Superior temporal gyrus (tissue), 1 donor: ENCODE measurements around the gene GAB2.
"Not testable (repeated sequence)": the region's sequence is repeated elsewhere in the genome, so short reads cannot be mapped to it uniquely, and the experiment has no call there.

Experiments
- DNase-seq: peaks from one replicate; pipeline ENCODE4 v3.0.0-alpha.2; 2016; ENCODE audit errors: extremely low spot score

The GAB2 gene, protein sequence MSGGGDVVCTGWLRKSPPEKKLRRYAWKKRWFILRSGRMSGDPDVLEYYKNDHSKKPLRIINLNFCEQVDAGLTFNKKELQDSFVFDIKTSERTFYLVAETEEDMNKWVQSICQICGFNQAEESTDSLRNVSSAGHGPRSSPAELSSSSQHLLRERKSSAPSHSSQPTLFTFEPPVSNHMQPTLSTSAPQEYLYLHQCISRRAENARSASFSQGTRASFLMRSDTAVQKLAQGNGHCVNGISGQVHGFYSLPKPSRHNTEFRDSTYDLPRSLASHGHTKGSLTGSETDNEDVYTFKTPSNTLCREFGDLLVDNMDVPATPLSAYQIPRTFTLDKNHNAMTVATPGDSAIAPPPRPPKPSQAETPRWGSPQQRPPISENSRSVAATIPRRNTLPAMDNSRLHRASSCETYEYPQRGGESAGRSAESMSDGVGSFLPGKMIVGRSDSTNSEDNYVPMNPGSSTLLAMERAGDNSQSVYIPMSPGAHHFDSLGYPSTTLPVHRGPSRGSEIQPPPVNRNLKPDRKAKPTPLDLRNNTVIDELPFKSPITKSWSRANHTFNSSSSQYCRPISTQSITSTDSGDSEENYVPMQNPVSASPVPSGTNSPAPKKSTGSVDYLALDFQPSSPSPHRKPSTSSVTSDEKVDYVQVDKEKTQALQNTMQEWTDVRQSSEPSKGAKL

DNA sequence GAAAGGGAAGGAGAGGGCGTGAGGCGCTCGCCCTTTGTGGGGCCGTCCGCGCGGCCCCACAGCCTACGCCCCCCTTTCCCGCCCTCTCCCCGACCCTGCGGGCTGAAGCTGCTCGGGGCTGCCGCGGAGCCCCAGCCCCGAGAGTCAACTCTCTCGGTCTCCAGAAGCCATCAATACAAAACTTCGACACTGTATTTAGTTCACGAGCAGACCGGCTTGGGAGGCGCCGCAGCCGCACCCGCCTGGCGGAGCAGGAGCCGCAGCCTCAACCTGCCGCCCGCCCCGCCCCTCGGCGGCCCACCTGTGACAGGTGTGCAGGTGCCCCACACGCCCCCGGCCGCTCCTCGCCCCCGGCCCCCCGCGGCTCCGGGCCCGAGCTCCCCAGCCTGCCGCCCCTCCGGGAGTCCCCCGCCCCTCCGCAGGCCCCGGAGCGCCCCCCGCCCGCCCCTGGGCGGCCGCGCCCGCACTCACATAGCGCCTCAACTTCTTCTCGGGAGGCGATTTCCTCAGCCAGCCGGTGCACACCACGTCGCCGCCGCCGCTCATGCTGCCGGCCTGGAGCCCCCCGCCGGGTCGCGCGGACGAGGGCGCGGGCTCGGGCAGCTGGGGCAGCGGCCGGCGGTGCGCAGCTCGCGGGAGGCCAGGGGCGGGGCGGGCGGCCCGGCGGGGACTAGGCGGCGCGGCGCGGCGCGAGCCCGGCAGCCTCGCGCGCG lies at the start of gene GAB2:
Gene GAB2 (minus strand): TSS at position 646 of the 713 bp plus-strand sequence. CDS start 100 bp downstream, at position 546.
- DNase-seq = no peak

GRCh38 chr11:78467370-78467769 lies 49.8 kb upstream of the GAB2 start:
- no peak for DNase-seq

GRCh38 chr11:78465169-78465942 lies 47.7 kb upstream of the GAB2 start:
- DNase-seq = no peak

- DNase-seq = not testable (repeated sequence)
These were observed 47.2 kb upstream of the GAB2 start for GRCh38 chr11:78464787-78465168.

GRCh38 chr11:78460471-78460870 lies 42.9 kb upstream of the GAB2 start:
- DNase-seq = no peak

DNA sequence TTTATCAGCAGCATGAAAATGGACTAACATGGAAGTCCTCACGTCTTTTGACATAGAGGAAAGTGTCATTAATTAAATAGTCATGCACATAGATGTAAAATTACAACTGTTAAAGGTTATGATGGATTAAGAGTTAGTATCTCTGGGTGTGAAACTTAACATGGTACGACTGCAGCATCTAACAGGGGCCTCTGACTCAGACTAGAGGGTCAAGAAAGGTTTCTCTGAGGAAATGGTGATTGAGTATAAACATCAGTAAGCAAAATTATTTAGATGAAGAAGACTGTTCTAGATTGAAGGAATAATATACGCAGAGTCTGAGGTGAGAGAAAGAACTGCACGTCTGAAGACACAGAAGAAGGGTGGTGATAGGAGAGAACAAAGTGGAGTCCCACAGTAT lies 42.1 kb upstream of the GAB2 start:
- DNase-seq = no peak

- no peak for DNase-seq
These were observed 39.8 kb upstream of the GAB2 start for GRCh38 chr11:78457448-78457847.

DNA sequence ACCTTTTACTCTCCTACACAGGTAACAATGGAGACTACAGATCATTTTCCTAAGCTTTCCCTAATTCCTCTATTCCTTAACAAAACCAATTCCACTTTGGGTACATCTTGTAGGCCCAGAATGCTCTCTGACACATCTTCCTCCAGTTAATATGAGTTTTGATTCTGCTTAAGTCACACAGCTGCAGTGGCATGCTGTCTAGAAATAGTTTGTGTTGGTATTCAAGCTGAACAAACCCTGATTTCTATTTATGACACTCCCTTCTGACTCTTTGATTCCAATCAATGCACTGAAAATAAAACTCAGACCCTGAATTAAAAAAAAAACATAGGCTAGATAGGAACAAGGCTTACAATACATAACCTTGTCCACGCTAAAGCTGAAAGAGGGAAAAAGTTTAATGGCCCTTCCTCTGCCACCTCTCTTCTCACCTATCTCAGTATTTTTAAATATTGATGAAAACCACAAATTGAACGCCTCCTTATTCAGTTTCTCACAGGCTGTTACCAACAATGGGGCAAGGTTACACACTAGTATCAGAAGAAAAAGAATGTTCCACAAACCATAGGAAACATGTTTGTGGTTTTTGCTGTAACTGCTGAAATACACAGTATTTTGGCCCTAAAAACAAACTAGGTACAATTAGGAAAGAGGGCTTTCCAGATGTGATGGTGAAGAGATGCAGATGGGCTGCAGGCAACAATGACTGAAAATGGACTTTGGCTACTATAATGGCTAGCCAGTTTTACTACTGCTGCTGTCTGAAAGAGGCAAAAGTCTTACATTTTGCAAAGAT lies 35.7 kb upstream of the GAB2 start:
- no peak for DNase-seq

DNA sequence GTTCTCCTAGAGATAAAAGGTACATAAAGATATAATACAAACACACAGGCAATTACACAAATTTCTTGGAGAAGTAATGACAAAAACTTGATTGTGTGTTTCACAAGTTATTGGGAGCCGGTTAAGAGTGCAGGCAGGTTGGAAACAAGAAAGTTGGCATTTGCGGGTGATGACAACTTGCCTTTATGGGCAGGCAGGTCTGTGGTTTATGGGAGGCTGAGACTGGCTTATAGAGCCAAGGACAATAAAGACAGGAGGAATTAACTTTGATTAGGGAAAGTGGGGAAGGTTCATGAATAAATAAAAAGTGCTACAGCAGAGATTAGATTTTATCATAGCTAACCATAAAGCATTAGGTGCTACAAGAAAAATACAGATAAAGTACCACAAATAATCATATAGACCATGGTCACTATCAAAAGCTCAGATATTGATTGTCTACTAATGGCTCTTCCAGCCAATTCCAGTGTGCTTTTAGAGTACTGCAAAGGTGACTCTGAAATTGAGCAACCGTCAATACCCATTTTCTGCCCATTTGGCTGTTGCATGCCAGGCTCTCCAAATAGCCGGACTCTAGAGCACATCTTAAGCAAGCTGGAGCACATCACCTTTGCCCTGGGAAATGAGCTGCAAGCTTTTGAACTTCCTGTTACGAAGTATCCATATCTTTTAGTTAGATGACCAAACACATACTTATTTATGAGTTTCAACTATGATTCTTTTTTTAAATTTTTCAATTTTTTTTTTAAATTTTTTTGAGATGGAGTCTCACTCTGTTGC lies 33.9 kb upstream of the GAB2 start:
- no peak for DNase-seq

DNA sequence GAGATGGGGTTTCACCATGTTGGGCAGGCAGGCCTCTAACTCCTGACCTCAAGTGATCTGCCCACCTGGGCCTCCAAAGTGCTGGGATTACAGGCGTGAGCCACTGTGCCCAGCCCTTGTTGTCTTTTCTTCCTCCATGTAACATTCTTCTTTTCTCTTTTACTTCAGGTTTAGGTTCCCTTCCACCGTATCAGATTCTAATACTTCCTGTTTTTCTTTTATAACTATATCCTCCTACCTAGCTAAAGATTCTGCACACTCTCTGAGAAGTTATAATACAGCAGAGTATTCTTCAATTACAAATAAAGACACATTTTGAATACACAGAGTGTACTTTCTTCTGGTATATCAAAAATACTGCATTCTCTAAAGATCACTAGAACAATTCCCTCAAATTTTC lies 33.2 kb upstream of the GAB2 start:
- no peak for DNase-seq

- DNase-seq = no peak
These were observed 32.2 kb upstream of the GAB2 start for GRCh38 chr11:78449866-78450265.

DNA sequence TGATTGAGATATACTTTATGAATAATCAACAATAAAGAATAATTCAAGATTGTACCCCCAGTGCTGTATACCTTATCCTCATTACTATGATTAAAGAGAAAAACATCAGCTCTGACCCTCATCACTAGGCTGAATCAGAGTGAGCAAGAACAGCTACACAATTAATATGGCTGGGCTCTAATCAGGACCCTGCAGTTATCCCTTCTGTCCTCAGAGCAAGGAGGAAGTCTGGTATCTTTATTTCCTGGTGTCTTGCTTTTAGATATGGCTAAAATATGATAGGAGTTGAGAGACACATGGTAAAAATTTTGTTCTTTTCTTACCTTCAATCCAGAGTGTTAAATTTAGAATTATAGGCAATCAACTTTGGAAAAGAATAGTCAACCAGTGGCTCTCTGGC lies 28.6 kb upstream of the GAB2 start:
- no peak for DNase-seq

- DNase-seq = no peak
These were observed 27.1 kb upstream of the GAB2 start for GRCh38 chr11:78444726-78445125.

- DNase-seq = no peak
These were observed 24.3 kb upstream of the GAB2 start for GRCh38 chr11:78441956-78442355.

- DNase-seq = no peak
These were observed 20.8 kb upstream of the GAB2 start for GRCh38 chr11:78438298-78438975.

GRCh38 chr11:78432956-78433355 lies 15.3 kb upstream of the GAB2 start:
- no peak for DNase-seq

DNA sequence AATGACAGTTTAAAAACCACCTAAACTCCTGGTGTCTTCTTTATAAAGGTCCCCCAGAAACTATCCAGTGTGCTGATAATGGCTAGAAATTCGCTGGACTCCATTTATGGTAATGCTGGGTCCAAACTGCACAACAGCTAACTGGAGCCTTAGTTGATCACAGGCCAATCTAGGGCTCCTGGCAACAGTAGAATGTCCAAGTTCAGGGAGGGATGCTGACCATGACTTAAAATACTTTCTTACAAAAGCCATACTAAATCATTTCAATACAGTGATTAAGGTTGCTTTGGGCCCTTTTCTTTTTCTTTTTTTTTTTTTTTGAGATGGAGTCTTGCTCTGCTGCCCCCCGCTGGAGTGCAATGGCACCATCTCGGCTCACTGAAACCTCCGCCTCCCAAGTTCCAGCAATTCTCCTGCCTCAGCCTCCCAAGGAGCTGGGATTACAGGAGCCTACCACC lies 14.5 kb upstream of the GAB2 start:
- DNase-seq = no peak

GRCh38 chr11:78429660-78430059 lies 12.0 kb upstream of the GAB2 start:
- no peak for DNase-seq

DNA sequence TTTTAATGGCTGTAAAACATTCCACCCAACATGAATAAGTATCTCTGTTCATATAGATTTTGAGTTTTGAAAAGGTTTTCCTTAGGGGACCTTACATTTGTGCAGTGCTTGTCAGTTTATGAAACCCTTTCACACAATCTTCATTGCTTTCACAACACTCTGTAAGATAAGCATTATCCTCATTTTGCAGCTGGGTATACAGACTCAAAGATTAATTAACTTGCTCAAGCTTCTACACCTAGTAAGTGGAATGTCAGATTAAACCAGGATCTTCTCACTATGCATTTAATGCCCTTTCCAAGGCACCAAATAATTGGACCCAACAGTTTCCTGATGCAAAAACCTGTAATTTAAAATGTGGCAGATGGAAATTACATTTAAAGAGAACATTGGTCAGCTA lies 11.6 kb upstream of the GAB2 start:
- DNase-seq = no peak

- DNase-seq = no peak
These were observed 11.2 kb upstream of the GAB2 start for GRCh38 chr11:78428773-78429172.
